BE2C (cell line): ENCODE results near the gene CEP83.

ENCODE experiments used
- DNase-seq: peaks from one replicate; pipeline ENCODE4 v3.0.0-alpha.2; 2020
- H3K27me3 ChIP-seq: fragments of 250-450 bp; sonication (Bioruptor Pico); 2 replicates; pipeline ENCODE4 v1.5.1; 2020; ENCODE audit warnings: mild to moderate bottlenecking
- H3K36me3 ChIP-seq: fragments of 250-450 bp; sonication (Bioruptor Pico); 2 replicates; pipeline ENCODE4 v1.5.1; 2020; ENCODE audit warnings: mild to moderate bottlenecking
- H3K4me1 ChIP-seq: fragments of 250-450 bp; sonication (Bioruptor Pico); 2 replicates; pipeline ENCODE4 v1.5.1; 2020
- H3K4me3 ChIP-seq: 2 replicates; pipeline ENCODE4 v1.5.1; 2011; ENCODE audit warnings: low read depth, low read length
- H3K9me3 ChIP-seq: fragments of 250-450 bp; sonication (Bioruptor Pico); 2 replicates; pipeline ENCODE4 v1.5.1; 2020
- CTCF ChIP-seq: IDR thresholded peaks from 2 replicates; pipeline ENCODE4 v1.5.1; 2012; ENCODE audit warnings: mild to moderate bottlenecking, low read depth, low read length

CEP83 gene

DNA sequence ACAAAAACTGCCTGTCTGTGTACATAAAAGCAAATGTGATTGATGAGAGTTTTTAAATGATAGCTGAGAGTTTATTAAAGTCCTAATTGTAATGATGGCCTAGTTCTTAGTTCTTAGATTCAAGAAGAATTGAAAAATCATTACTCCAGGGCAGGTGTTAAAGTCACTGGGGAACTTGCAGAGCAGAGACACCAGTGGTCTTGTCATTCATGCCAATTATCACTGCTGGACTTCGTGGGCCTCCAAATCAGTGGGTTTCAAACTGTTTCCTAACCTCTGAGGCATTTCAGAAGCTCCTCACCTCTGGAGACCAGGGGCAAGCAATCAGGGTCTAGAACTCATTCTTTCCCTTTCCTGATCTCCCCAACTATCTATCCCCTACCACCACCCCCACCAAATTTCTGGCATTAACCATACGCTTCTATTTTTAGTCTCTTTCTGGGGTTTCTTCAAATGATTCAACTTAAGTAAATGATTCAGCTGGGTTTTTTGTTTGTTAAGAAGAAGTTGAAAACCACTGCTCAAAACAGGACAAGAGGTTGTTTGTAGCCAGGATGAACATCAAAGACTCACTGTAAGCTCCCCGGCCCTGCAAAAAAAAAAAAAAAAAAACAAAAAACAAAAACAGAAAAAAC is 80.1 kb downstream of the CEP83 start:
- DNase-seq: no peak
- H3K4me1 ChIP-seq: no peaks in the 10 kb centered on the region
- H3K36me3 ChIP-seq: peaks cover 1% of the 10 kb centered on the region; the same call in 1 of the 2 replicates
- no peak for TF ChIP-seq CTCF
- no peaks in the 10 kb centered on the region for H3K27me3 ChIP-seq
- H3K4me3 ChIP-seq: no peak overlapping the region
- no peaks in the 10 kb centered on the region for H3K9me3 ChIP-seq

DNA sequence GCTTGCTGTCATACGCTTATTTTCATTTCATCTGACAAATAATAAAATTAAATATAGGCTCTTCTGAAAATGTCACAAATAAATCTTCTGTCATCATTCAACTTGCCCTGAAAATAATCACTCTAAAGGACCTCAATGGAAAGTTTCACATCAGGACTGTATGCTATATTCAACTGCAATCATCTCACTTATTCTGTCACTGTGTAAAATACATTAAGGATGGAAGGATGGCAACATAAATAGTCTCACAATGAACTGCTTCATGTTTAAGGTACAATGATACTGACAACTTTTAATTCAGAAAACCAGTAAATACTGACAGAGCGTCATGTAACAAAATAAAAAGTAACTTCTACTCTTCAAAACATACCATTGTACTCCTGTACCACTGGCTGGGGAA is 82.1 kb downstream of the CEP83 start:
- H3K4me1 ChIP-seq: no peaks in the 10 kb centered on the region
- DNase-seq: no peak

DNA sequence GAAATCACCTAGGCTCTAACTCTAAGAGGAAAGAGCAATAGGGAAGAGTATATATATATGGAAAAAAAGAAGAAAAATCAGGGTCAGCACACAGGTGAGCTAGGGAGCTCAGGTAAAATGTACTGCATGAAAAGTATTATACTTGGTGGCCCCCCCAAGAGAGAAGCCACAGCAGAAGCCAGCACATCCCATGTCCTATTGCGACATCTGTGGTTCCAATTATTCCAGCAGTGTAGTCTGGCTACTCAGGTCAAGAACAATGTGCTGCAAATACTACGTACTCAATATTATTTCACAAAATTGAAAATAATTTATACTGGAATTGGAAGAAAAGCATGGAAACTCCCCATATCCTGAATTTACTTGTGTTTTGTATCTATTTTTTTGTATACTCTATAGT is 85.5 kb downstream of the CEP83 start:
- H3K9me3 ChIP-seq: no peaks in the 10 kb centered on the region
- no peaks in the 10 kb centered on the region for H3K27me3 ChIP-seq
- no peak for TF ChIP-seq CTCF
- H3K4me1 ChIP-seq: no peaks in the 10 kb centered on the region
- H3K4me3 ChIP-seq: no peak overlapping the region
- peaks cover 3% of the 10 kb centered on the region; the same call in 1 of the 2 replicates for H3K36me3 ChIP-seq
- no peak for DNase-seq

More for the DNA sequence above, 82.1 kb downstream of the CEP83 start:
- Histone ChIP-seq H3K27me3 (no peaks in the 10 kb centered on the region), H3K9me3 (no peaks in the 10 kb centered on the region), H3K36me3 (peaks cover 3% of the 10 kb centered on the region; the same call in 1 of the 2 replicates), H3K4me3 (no peak overlapping the region)
- TF ChIP-seq CTCF: no peak

- H3K36me3 ChIP-seq: 0 out of 2 replicates have a peak, but pooled peaks cover 3% of the 10 kb centered on the region
- no peak for TF ChIP-seq CTCF
- no peak for DNase-seq
- H3K27me3 ChIP-seq: no peaks in the 10 kb centered on the region
- no peaks in the 10 kb centered on the region for H3K4me1 ChIP-seq
- no peak overlapping the region for H3K4me3 ChIP-seq
- no peaks in the 10 kb centered on the region for H3K9me3 ChIP-seq
Observed at GRCh38 chr12:94372461-94372860, 87.2 kb downstream of the CEP83 start.

DNA sequence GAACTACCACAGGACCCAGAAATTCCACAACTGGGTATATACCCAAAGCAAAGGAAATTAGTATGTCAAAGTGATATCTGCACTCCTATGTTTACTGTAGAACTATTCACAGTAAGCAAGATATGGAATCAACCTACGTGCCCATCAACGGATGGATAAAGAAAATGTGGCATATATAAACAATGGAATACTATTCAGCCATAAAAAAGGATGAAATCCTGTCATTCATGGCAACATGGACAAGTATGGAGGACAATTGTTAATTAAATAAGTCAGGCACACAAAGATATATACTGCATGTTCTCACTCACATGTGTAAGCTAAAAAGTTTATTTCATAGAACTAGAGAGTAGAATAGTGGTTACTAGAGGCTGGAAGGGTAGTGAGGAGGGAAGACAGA is 97.0 kb downstream of the CEP83 start:
- Histone ChIP-seq H3K36me3 (no peaks in the 10 kb centered on the region; the same call in 1 of the 2 replicates), H3K4me1 (no peaks in the 10 kb centered on the region), H3K4me3 (no peak overlapping the region), H3K27me3 (no peaks in the 10 kb centered on the region), H3K9me3 (no peaks in the 10 kb centered on the region)
- TF ChIP-seq CTCF: no peak
- DNase-seq: no peak

- H3K27me3 ChIP-seq: no peaks in the 10 kb centered on the region
- TF ChIP-seq CTCF: no peak
- no peak overlapping the region for H3K4me3 ChIP-seq
- no peak for DNase-seq
- H3K36me3 ChIP-seq: no peaks in the 10 kb centered on the region; the same call in 1 of the 2 replicates
- no peaks in the 10 kb centered on the region for H3K4me1 ChIP-seq
- H3K9me3 ChIP-seq: no peaks in the 10 kb centered on the region
Observed at GRCh38 chr12:94359761-94360160, 99.9 kb downstream of the CEP83 start.
